HG02970 (cell line): Measurements from ENCODE around the gene NFIB.
A peak's percentile ranks its signal among the peaks of the same experiment; 100 is the strongest.

Experiments
- ATAC-seq: cut with Tn5 transposase; IDR thresholded peaks from one replicate; pipeline ENCODE4 v1.9.1; 2021; ENCODE audit warnings: mild to moderate bottlenecking, moderate library complexity, moderate number of reproducible peaks; ENCODE audit not compliant: unreplicated experiment, low FRiP score

Gene NFIB

GRCh38 chr9:14197325-14197858 is 116.5 kb downstream of the NFIB start:
- no peak for ATAC-seq

GRCh38 chr9:14193328-14193990 is 120.5 kb downstream of the NFIB start:
- ATAC-seq: no peak

GRCh38 chr9:14192556-14192955 is 121.4 kb downstream of the NFIB start:
- no peak for ATAC-seq

- ATAC-seq: no peak
Measured at GRCh38 chr9:14191512-14191911, 122.4 kb downstream of the NFIB start.

- no peak for ATAC-seq
Measured at GRCh38 chr9:14190240-14190639, 123.7 kb downstream of the NFIB start.

GRCh38 chr9:14189578-14189977 is 124.4 kb downstream of the NFIB start:
- ATAC-seq: no peak

- ATAC-seq: no peak
Measured at GRCh38 chr9:14189146-14189545, 124.8 kb downstream of the NFIB start.

GRCh38 chr9:14188538-14188937 is 125.4 kb downstream of the NFIB start:
- no peak for ATAC-seq

- ATAC-seq: no peak
Measured at GRCh38 chr9:14188011-14188410, 125.9 kb downstream of the NFIB start.

GRCh38 chr9:14186096-14186495 is 127.8 kb downstream of the NFIB start:
- no peak for ATAC-seq

GRCh38 chr9:14185016-14185415 is 128.9 kb downstream of the NFIB start:
- ATAC-seq: no peak

- ATAC-seq: no peak
Measured at GRCh38 chr9:14183001-14183400, 130.9 kb downstream of the NFIB start.

GRCh38 chr9:14180960-14181537 is 132.9 kb downstream of the NFIB start:
- no peak for ATAC-seq

- no peak for ATAC-seq
Measured at GRCh38 chr9:14180093-14180959, 133.6 kb downstream of the NFIB start.

- ATAC-seq: no peak
Measured at GRCh38 chr9:14179449-14179848, 134.5 kb downstream of the NFIB start.

- ATAC-seq: no peak
Measured at GRCh38 chr9:14175778-14176177, 138.2 kb downstream of the NFIB start.

GRCh38 chr9:14173713-14174112 is 140.2 kb downstream of the NFIB start:
- ATAC-seq: no peak

- ATAC-seq: peak; percentile 60
Measured at GRCh38 chr9:14170973-14171596, 142.9 kb downstream of the NFIB start.

- ATAC-seq: no peak
Measured at GRCh38 chr9:14170392-14170931, 143.5 kb downstream of the NFIB start.

GRCh38 chr9:14168381-14168780 is 145.6 kb downstream of the NFIB start:
- no peak for ATAC-seq
